Naive thymus-derived CD4-positive, alpha-beta T cell (primary cell): Measurements from ENCODE around the gene SBNO1. TPM values are rescaled to one million over a fixed set of nuclear protein-coding genes. Genes with fewer than 3 reads are reported as not detected.
"Not testable (repeated sequence)": the region's sequence is repeated elsewhere in the genome, so short reads cannot be mapped to it uniquely, and the experiment has no call there.

Experiments
- ATAC-seq: fragments of 150-1000 bp; cut with Tn5 transposase; 2 replicates; pipeline ENCODE4 v1.10.0; 2021; ENCODE audit warnings: mild to moderate bottlenecking, moderate library complexity
- CTCF ChIA-PET: fragments of 350-600 bp; sonication (Branson Sonifier 250); formaldehyde crosslinking; loops from one replicate; lab custom pipeline; 2021; ENCODE audit warnings: antibody characterized with exemption; lab: Charles Lee
- POLR2A ChIA-PET: fragments of 350-600 bp; sonication (Branson Sonifier 250); formaldehyde crosslinking; loops from one replicate; lab custom pipeline; 2021; ENCODE audit warnings: antibody characterized with exemption, inconsistent platforms; lab: Charles Lee
- DNase-seq, 9 donors: peaks; one replicate each; pipeline versions ENCODE4 v3.0.0 to v3.0.0-alpha.2; 2020 to 2022; ENCODE audit warnings: mixed read lengths in 1 of 9
- H3K27ac ChIP-seq: one replicate; pipeline ENCODE4 v1.7.0; 2013; ENCODE audit warnings: mild to moderate bottlenecking, low read depth, low read length, moderate library complexity
- H3K27me3 ChIP-seq, 2 donors: one replicate each; pipeline ENCODE4 v1.7.0; 2013; ENCODE audit warnings: low read length in 2 of 2, mild to moderate bottlenecking in 2 of 2, moderate library complexity in 2 of 2; ENCODE audit not compliant: control insufficient read depth in 2 of 2, insufficient read depth in 2 of 2
- H3K36me3 ChIP-seq, 3 experiments: 1 replicate in 2 of 3; 2 replicates in 1 of 3; pipeline ENCODE4 v1.7.0; 2013; ENCODE audit warnings: low read length in 3 of 3, mild to moderate bottlenecking in 3 of 3, moderate library complexity in 1 of 3; ENCODE audit not compliant: insufficient read depth in 3 of 3, control insufficient read depth in 2 of 3
- H3K4me1 ChIP-seq, 2 donors: one replicate each; pipeline ENCODE4 v1.7.0; 2013; ENCODE audit warnings: low read length in 2 of 2, mild to moderate bottlenecking in 2 of 2, moderate library complexity in 1 of 2; ENCODE audit not compliant: control insufficient read depth in 2 of 2, insufficient read depth in 2 of 2
- H3K4me3 ChIP-seq: 2 replicates; pipeline ENCODE4 v1.7.0; 2013; ENCODE audit warnings: mild to moderate bottlenecking, low read length
- H3K9me3 ChIP-seq, 3 experiments: 1 replicate in 2 of 3; 2 replicates in 1 of 3; pipeline ENCODE4 v1.7.0; 2013; ENCODE audit warnings: low read length in 3 of 3; ENCODE audit not compliant: control insufficient read depth in 2 of 3
- H3K27ac Mint-ChIP-seq, 9 donors: one replicate each; pipeline ENCODE4 v1.8.0; 2020 to 2022; ENCODE audit warnings: mixed read lengths in 9 of 9, mild to moderate bottlenecking in 8 of 9, moderate library complexity in 5 of 9, inconsistent platforms in 2 of 9
- H3K27me3 Mint-ChIP-seq, 5 donors: one replicate each; pipeline ENCODE4 v1.8.0; 2021 to 2022; ENCODE audit warnings: mixed read lengths in 5 of 5, mild to moderate bottlenecking in 1 of 5
- H3K36me3 Mint-ChIP-seq, 5 donors: one replicate each; pipeline ENCODE4 v1.8.0; 2020 to 2022; ENCODE audit warnings: mixed read lengths in 5 of 5, mild to moderate bottlenecking in 3 of 5, inconsistent platforms in 1 of 5
- H3K4me1 Mint-ChIP-seq, 7 donors: one replicate each; pipeline ENCODE4 v1.8.0; 2020 to 2022; ENCODE audit warnings: mixed read lengths in 7 of 7, mild to moderate bottlenecking in 3 of 7, inconsistent platforms in 1 of 7
- H3K4me3 Mint-ChIP-seq, 10 donors: one replicate each; pipeline ENCODE4 v1.8.0; 2020 to 2022; ENCODE audit warnings: mild to moderate bottlenecking in 10 of 10, mixed read lengths in 10 of 10, moderate library complexity in 6 of 10, inconsistent platforms in 2 of 10
- H3K9me3 Mint-ChIP-seq, 11 donors: one replicate each; pipeline ENCODE4 v1.8.0; 2020 to 2022; ENCODE audit warnings: mixed read lengths in 11 of 11, mild to moderate bottlenecking in 4 of 11, inconsistent platforms in 1 of 11, moderate library complexity in 1 of 11
- intact Hi-C, 2 donors: fragments of 100-400 bp; cut with micrococcal nuclease; formaldehyde crosslinking; loops; one replicate each; pipeline ENCODE4 v1.15.1; 2023
- polyA plus RNA-seq, 2 donors: library from polyadenylated mRNA; unstranded; fragments of 300-500 nt; fragmentation: Illumina TruSeq; gene quantifications; one replicate each; pipeline ENCODE4 v1.2.3, GENCODE V29; 2021
- total RNA-seq, 6 experiments: library from RNA in 5 of 6; stranded (reverse) in 5 of 6; gene quantifications; 1 replicate in 5 of 6; 2 replicates in 1 of 6; pipeline ENCODE4 v1.2.3 and lab custom pipeline; 2021 to 2026

SBNO1 gene
- total and polyA plus RNA-seq, 7 experiments from 2014 or later = 30.1 to 49.9 (median 34.0) TPM

GRCh38 chr12:123248996-123249741 is 115.5 kb downstream of the SBNO1 start:
- H3K4me3 ChIP-seq, ATAC-seq, H3K9me3 Mint-ChIP-seq, intact Hi-C loops, H3K27me3 Mint-ChIP-seq, H3K9me3 ChIP-seq, H3K27me3 ChIP-seq, DNase-seq, H3K27ac ChIP-seq: not testable (repeated sequence)
- Histone ChIP-seq H3K36me3 (peaks cover 0 to 33% (median 0%) of the 10 kb centered on the region in 3 experiments), H3K4me1 (peaks cover 6 to 21% of the 10 kb centered on the region in 2 donors)
- ChIA-PET POLR2A (interaction anchor here (1.4 kb wide), 1 partner anchor 8 kb away, joined by 4 read pairs; no protein-coding TSS in a partner anchor), CTCF (interaction anchor here (1.5 kb wide), 1 partner anchor 11 kb away, joined by 7 read pairs; no protein-coding TSS in a partner anchor)
- Mint-ChIP-seq H3K27ac (peak overlapping the region in 1 of 9 donors; percentile 62), H3K4me3 (peak overlapping the region in 2 of 10 donors; percentile 50 to 64), H3K4me1 (peaks cover 36 to 76% (median 58%) of the 10 kb centered on the region in 7 donors), H3K36me3 (peaks cover 3 to 42% (median 27%) of the 10 kb centered on the region in 5 donors)

GRCh38 chr12:123248129-123248528 is 116.5 kb downstream of the SBNO1 start:
- H3K9me3 ChIP-seq, H3K27me3 ChIP-seq, H3K9me3 Mint-ChIP-seq, ATAC-seq, DNase-seq, H3K27me3 Mint-ChIP-seq, H3K27ac ChIP-seq, intact Hi-C loops, H3K4me3 ChIP-seq: not testable (repeated sequence)
- peaks cover 0 to 23% (median 0%) of the 10 kb centered on the region in 3 experiments for H3K36me3 ChIP-seq
- Mint-ChIP-seq H3K36me3 (peaks cover 0 to 36% (median 23%) of the 10 kb centered on the region in 5 donors), H3K4me3 (peak overlapping the region in 9 of 10 donors; percentile 10 to 64 (median 39)), H3K4me1 (peaks cover 36 to 77% (median 58%) of the 10 kb centered on the region in 7 donors), H3K27ac (peak overlapping the region in 7 of 9 donors; percentile 10 to 82 (median 78))
- H3K4me1 ChIP-seq = peaks cover 6 to 28% of the 10 kb centered on the region in 2 donors
- CTCF ChIA-PET = interaction anchor here (0.7 to 1.5 kb wide), 3 partner anchors 10 to 139 kb away, joined by 5 to 7 read pairs (median 5); no protein-coding TSS in a partner anchor
- POLR2A ChIA-PET = interaction anchor here (1.9 kb wide), 1 partner anchor 15 kb away, joined by 10 read pairs; the partner anchor contains the start of genes MPHOSPH9 and MTRFR

- H3K4me3 ChIP-seq = no peak overlapping the region
- peaks cover 6 to 38% of the 10 kb centered on the region in 2 donors for H3K4me1 ChIP-seq
- Mint-ChIP-seq H3K4me1 (peaks cover 43 to 78% (median 60%) of the 10 kb centered on the region in 7 donors), H3K27me3 (no peaks in the 10 kb centered on the region), H3K36me3 (peaks cover 0 to 42% (median 30%) of the 10 kb centered on the region in 5 donors), H3K4me3 (peak overlapping the region in 9 of 10 donors; percentile 6 to 60 (median 47)), H3K9me3 (peaks cover 0 to 2% (median 0%) of the 10 kb centered on the region in 11 donors), H3K27ac (peak overlapping the region; percentile 3 to 90 (median 81))
- POLR2A ChIA-PET = no interaction called here
- CTCF ChIA-PET = interaction anchor here (0.7 kb wide), 1 partner anchor 13 kb away, joined by 3 read pairs; the partner anchor contains the start of gene MPHOSPH9
- intact Hi-C loops = no loop called here
- no peak overlapping the region for H3K27ac ChIP-seq
- no peak for DNase-seq
- ATAC-seq = no peak
- no peaks in the 10 kb centered on the region for H3K27me3 ChIP-seq
- H3K9me3 ChIP-seq = no peaks in the 10 kb centered on the region
- peaks cover 0 to 17% (median 0%) of the 10 kb centered on the region in 3 experiments for H3K36me3 ChIP-seq
Observed at GRCh38 chr12:123245678-123246077, 119.0 kb downstream of the SBNO1 start.

GRCh38 chr12:123243671-123244262 is 120.9 kb downstream of the SBNO1 start:
- peaks cover 0 to 19% (median 0%) of the 10 kb centered on the region in 3 experiments for H3K36me3 ChIP-seq
- ATAC-seq (no peak), DNase-seq (no peak)
- Mint-ChIP-seq H3K27me3 (no peaks in the 10 kb centered on the region), H3K4me1 (peaks cover 40 to 76% (median 53%) of the 10 kb centered on the region in 7 donors), H3K4me3 (peak overlapping the region in 3 of 10 donors; percentile 9 to 45 (median 38)), H3K9me3 (peaks cover 0 to 2% (median 0%) of the 10 kb centered on the region in 11 donors), H3K27ac (peak overlapping the region; percentile 32 to 90 (median 61)), H3K36me3 (peaks cover 4 to 35% (median 19%) of the 10 kb centered on the region in 5 donors)
- CTCF ChIA-PET = interaction anchor here (1.0 kb wide), 1 partner anchor 33 kb away, joined by 4 read pairs; no protein-coding TSS in a partner anchor
- POLR2A ChIA-PET = interaction anchor here (0.5 to 1.2 kb wide), 4 partner anchors 10 to 182 kb away, joined by 3 to 4 read pairs (median 3); partner anchors contain the start of genes MPHOSPH9 and MTRFR
- H3K4me3 ChIP-seq = no peak overlapping the region
- H3K27me3 ChIP-seq = no peaks in the 10 kb centered on the region
- no peak overlapping the region for H3K27ac ChIP-seq
- intact Hi-C loops = no loop called here
- H3K4me1 ChIP-seq = peaks cover 0 to 32% of the 10 kb centered on the region in 2 donors
- no peaks in the 10 kb centered on the region for H3K9me3 ChIP-seq

GRCh38 chr12:123242116-123242904 is 122.3 kb downstream of the SBNO1 start:
- ChIA-PET CTCF (interaction anchor here (0.9 to 7.8 kb wide), 6 partner anchors 9 to 982 kb away, joined by 3 to 75 read pairs (median 3); partner anchors contain the start of gene MPHOSPH9), POLR2A (interaction anchor here (0.6 to 2.7 kb wide), 6 partner anchors 9 to 372 kb away, joined by 3 to 43 read pairs (median 5); partner anchors contain the start of genes MPHOSPH9 and MTRFR)
- Histone ChIP-seq H3K4me1 (peaks cover 4 to 40% of the 10 kb centered on the region in 2 donors), H3K4me3 (no peak overlapping the region), H3K9me3 (no peaks in the 10 kb centered on the region), H3K36me3 (peaks cover 0 to 16% (median 0%) of the 10 kb centered on the region in 3 experiments), H3K27me3 (no peaks in the 10 kb centered on the region), H3K27ac (peak overlapping the region; percentile 50)
- Mint-ChIP-seq H3K4me1 (peaks cover 42 to 76% (median 53%) of the 10 kb centered on the region in 7 donors), H3K4me3 (peak overlapping the region in 9 of 10 donors; percentile 29 to 73 (median 63)), H3K27ac (peak overlapping the region; percentile 77 to 92 (median 84)), H3K36me3 (peaks cover 4 to 25% (median 11%) of the 10 kb centered on the region in 5 donors), H3K9me3 (no peaks in the 10 kb centered on the region), H3K27me3 (no peaks in the 10 kb centered on the region)
- intact Hi-C loops = loop anchor here in 1 of 2 donors (1.0 kb wide), 1 partner anchor 8 kb away; no protein-coding TSS in a partner anchor
- DNase-seq (peak in 6 of 9 donors; percentile 32 to 58 (median 40)), ATAC-seq (peak; percentile 78)
